ENCODE measurements around the gene SV2B.
"Not testable (repeated sequence)": the region's sequence is repeated elsewhere in the genome, so short reads cannot be mapped to it uniquely, and the experiment has no call there.

The SV2B gene

GRCh38 chr15:91320101-91320500 is 220.0 kb downstream of the SV2B start:
- DNase-seq: no peak

GRCh38 chr15:91329914-91330313 is 229.9 kb downstream of the SV2B start:
- no peak for DNase-seq

GRCh38 chr15:91331581-91331980 is 231.5 kb downstream of the SV2B start:
- no peak for DNase-seq

GRCh38 chr15:91335702-91336101 is 235.6 kb downstream of the SV2B start:
- no peak for DNase-seq

GRCh38 chr15:91336687-91337086 is 236.6 kb downstream of the SV2B start:
- no peak for DNase-seq

- peak; percentile 11 for DNase-seq
Observed at GRCh38 chr15:91338766-91339165, 238.7 kb downstream of the SV2B start.

- no peak for DNase-seq
Observed at GRCh38 chr15:91342097-91342496, 242.0 kb downstream of the SV2B start.

GRCh38 chr15:91344912-91345311 is 244.9 kb downstream of the SV2B start:
- DNase-seq: not testable (repeated sequence)

- no peak for DNase-seq
Observed at GRCh38 chr15:91345736-91346135, 245.7 kb downstream of the SV2B start.

- peak; percentile 6 for DNase-seq
Observed at GRCh38 chr15:91346259-91346658, 246.2 kb downstream of the SV2B start.

- no peak for DNase-seq
Observed at GRCh38 chr15:91348752-91349500, 248.9 kb downstream of the SV2B start.
